SK-N-MC (cell line): ENCODE data around the gene FBXL7.

Experiments used
- DNase-seq: peaks from one replicate; pipeline ENCODE4 v3.0.0-alpha.2; 2011; ENCODE audit warnings: low read depth, low spot score
- H3K27ac ChIP-seq: fragments of 200-600 bp; sonication (generic); 2 replicates; pipeline ENCODE4 v1.5.1; 2016; ENCODE audit warnings: mixed run types
- H3K36me3 ChIP-seq: fragments of 200-600 bp; sonication (generic); 2 replicates; pipeline ENCODE4 v1.6.1; 2017; ENCODE audit warnings: antibody characterized with exemption, low read length, mixed read lengths; ENCODE audit not compliant: insufficient read depth
- H3K4me3 ChIP-seq: fragments of 200-600 bp; sonication (generic); 2 replicates; pipeline ENCODE4 v1.5.1; 2016
- H3K9ac ChIP-seq: fragments of 200-600 bp; sonication (generic); 2 replicates; pipeline ENCODE4 v1.8.0; 2017; ENCODE audit warnings: mixed run types, mixed read lengths; ENCODE audit not compliant: insufficient read length
- H3K9me3 ChIP-seq: fragments of 200-600 bp; sonication (generic); 2 replicates; pipeline ENCODE4 v1.6.1; 2017; ENCODE audit warnings: low read depth, mild to moderate bottlenecking, antibody characterized with exemption, low read length, moderate library complexity, mixed read lengths
- EZH2 ChIP-seq: fragments of 200-600 bp; sonication (generic); IDR thresholded peaks from one replicate; pipeline ENCODE4 v1.6.1; 2017; ENCODE audit warnings: antibody characterized with exemption
- FOXP2 ChIP-seq: optimal IDR thresholded peaks from 2 replicates; pipeline ENCODE3; 2011; ENCODE audit warnings: mild to moderate bottlenecking, moderate library complexity; ENCODE audit not compliant: insufficient read depth; ENCODE audit errors: extremely low read length, control extremely low read depth
- POLR2AphosphoS5 ChIP-seq: IDR thresholded peaks from 2 replicates; pipeline ENCODE4 v1.6.1; 2012; ENCODE audit warnings: mild to moderate bottlenecking, low read depth, low read length, borderline replicate concordance

FBXL7 gene

DNA sequence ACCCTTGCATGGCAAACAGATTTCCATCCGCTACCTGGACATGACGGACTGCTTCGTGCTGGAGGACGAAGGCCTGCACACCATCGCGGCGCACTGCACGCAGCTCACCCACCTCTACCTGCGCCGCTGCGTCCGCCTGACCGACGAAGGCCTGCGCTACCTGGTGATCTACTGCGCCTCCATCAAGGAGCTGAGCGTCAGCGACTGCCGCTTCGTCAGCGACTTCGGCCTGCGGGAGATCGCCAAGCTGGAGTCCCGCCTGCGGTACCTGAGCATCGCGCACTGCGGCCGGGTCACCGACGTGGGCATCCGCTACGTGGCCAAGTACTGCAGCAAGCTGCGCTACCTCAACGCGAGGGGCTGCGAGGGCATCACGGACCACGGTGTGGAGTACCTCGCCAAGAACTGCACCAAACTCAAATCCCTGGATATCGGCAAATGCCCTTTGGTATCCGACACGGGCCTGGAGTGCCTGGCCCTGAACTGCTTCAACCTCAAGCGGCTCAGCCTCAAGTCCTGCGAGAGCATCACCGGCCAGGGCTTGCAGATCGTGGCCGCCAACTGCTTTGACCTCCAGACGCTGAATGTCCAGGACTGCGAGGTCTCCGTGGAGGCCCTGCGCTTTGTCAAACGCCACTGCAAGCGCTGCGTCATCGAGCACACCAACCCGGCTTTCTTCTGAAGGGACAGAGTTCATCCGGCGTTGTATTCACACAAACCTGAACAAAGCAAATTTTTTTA is 436.7 kb downstream of the FBXL7 start:
- H3K9me3 ChIP-seq, result no peaks in the 10 kb centered on the region
- no peak overlapping the region for H3K9ac ChIP-seq
- DNase-seq, result no peak
- H3K4me3 ChIP-seq, result no peak overlapping the region
- no peak overlapping the region for H3K27ac ChIP-seq
- H3K36me3 ChIP-seq, result no peaks in the 10 kb centered on the region
- TF ChIP-seq POLR2AphosphoS5, result no peak
- TF ChIP-seq FOXP2, result no peak
- TF ChIP-seq EZH2, result no peak

DNA sequence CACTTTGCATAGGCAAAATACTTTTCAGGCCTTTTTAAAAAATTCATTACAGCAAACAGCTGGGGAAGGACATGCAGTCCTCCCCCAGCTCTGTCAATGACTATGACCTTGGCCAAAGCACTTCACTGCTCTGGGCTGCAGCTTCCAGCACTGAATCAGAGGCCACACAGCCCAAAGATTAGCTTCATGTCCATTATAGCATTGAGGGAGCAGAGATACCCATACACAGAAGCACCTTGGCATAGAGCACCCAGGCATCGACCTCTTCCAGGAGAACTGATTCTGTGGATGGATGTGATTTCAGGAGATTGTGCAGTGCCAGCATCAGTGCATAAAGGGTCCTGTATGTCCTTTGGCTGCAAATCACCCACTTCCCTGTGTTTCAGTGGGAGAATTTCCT is 437.7 kb downstream of the FBXL7 start:
- no peak for TF ChIP-seq FOXP2
- no peak for TF ChIP-seq EZH2
- no peak for TF ChIP-seq POLR2AphosphoS5
- no peak overlapping the region for H3K27ac ChIP-seq
- no peaks in the 10 kb centered on the region for H3K9me3 ChIP-seq
- DNase-seq, result no peak
- H3K4me3 ChIP-seq, result no peak overlapping the region
- no peaks in the 10 kb centered on the region for H3K36me3 ChIP-seq
- H3K9ac ChIP-seq, result no peak overlapping the region

DNA sequence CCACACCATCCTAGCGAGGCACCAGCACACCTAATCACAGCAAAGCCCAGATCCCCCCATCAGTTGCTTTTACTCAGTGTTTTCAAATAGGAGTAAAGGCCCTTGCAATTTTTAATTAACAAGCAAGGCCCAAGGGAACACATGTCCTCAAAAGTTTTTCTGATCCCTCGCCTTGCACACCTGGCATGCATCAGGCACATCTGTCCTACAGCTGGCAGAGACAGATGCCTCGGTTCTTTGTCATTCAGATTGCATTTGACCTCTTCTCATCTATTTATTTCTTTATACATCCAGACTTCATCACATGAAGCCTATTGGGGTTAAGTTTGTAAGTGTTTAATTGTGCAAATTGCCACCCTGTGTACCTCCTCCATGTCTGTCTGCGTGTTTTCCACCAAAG is 438.2 kb downstream of the FBXL7 start:
- H3K4me3 ChIP-seq, result no peak overlapping the region
- no peaks in the 10 kb centered on the region for H3K36me3 ChIP-seq
- H3K27ac ChIP-seq, result no peak overlapping the region
- TF ChIP-seq POLR2AphosphoS5 (no peak), EZH2 (no peak), FOXP2 (no peak)
- no peak overlapping the region for H3K9ac ChIP-seq
- H3K9me3 ChIP-seq, result no peaks in the 10 kb centered on the region
- no peak for DNase-seq

DNA sequence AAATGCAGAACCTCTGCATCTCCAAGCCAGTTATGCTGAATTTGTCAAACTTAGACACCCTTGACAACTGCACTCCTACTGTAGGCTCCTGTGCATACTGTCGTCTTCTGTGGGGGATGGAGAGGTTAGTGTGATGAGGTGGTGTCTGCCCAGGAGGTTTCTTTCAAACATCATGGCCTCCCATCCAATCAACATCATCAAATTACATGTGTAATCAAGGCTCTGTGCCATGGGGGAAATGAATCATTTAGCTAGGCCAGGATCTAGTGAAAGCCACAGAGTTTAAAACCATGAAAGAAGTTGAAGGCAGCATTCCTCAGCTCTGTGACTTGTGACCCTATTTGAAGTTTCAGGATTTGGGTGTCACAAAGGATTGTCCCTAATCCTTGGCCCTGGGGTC is 439.0 kb downstream of the FBXL7 start:
- Histone ChIP-seq H3K4me3 (no peak overlapping the region), H3K9me3 (no peaks in the 10 kb centered on the region), H3K9ac (no peak overlapping the region), H3K27ac (no peak overlapping the region), H3K36me3 (no peaks in the 10 kb centered on the region)
- DNase-seq, result no peak
- no peak for TF ChIP-seq POLR2AphosphoS5
- TF ChIP-seq EZH2, result no peak
- TF ChIP-seq FOXP2, result no peak

DNA sequence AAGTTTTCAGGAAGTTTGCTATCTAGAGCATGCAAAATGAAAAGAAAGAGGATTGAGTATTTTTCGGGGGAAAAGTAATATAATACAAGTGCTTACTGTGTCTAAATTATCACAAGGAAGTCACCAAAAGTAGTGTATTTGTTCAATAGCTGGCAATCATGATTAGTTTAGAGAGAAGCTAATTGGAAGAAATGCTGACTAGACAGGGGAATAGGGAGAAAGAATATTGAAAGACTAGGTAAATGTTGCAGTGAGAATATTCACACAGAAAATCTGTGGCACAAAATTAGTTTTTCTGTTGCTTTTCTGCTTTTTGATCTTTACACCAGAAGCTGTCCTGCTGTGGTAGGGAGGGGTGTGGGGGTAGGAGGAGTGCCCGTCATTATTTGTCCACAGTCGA is 440.9 kb downstream of the FBXL7 start:
- H3K4me3 ChIP-seq, result no peak overlapping the region
- H3K9me3 ChIP-seq, result no peaks in the 10 kb centered on the region
- no peak overlapping the region for H3K27ac ChIP-seq
- DNase-seq, result no peak
- TF ChIP-seq FOXP2 (no peak), POLR2AphosphoS5 (no peak), EZH2 (no peak)
- H3K36me3 ChIP-seq, result no peaks in the 10 kb centered on the region
- H3K9ac ChIP-seq, result no peak overlapping the region

DNA sequence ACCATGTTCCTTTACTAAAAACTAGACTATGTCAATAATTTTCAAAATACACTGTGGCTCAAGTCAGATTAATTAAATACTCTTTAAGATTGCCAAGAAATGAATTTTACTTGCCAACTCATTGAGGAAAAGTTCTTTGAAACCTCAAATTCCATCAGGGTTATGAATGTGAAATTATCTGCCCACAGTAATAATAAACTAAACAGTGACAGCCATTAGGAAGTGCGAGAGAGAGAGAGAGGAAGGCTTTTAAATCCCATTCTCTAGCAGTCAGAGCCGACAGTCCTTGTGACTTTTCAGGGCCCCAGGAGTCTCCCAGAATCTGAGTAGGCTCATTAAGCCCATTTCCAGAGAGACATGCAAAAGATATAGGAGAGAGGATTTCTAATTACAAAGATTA is 443.5 kb downstream of the FBXL7 start:
- Histone ChIP-seq H3K9ac (no peak overlapping the region), H3K4me3 (no peak overlapping the region), H3K36me3 (no peaks in the 10 kb centered on the region), H3K9me3 (no peaks in the 10 kb centered on the region), H3K27ac (no peak overlapping the region)
- no peak for TF ChIP-seq FOXP2
- TF ChIP-seq EZH2, result no peak
- no peak for TF ChIP-seq POLR2AphosphoS5
- DNase-seq, result no peak

DNA sequence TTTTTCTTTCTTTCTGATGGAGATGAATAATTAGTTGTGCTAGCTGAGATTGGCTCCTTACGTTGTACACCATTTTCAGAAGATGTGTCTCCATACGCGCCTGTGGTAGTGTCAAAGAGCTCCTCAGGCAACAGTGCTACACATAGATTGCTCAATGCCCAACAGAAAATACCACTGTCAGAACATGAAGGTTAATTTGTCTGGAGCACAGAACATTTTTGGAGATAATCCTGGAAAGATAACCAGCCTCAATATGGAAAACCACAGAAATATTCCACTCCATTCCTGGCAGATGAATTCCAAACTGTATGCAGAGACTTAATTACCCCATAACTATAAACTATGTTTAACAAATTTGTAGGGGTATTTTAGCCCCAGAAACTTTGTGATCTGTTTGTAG is 446.0 kb downstream of the FBXL7 start:
- Histone ChIP-seq H3K9me3 (no peaks in the 10 kb centered on the region), H3K36me3 (no peaks in the 10 kb centered on the region), H3K4me3 (no peak overlapping the region), H3K27ac (no peak overlapping the region), H3K9ac (no peak overlapping the region)
- no peak for TF ChIP-seq POLR2AphosphoS5
- no peak for TF ChIP-seq FOXP2
- no peak for TF ChIP-seq EZH2
- no peak for DNase-seq

DNA sequence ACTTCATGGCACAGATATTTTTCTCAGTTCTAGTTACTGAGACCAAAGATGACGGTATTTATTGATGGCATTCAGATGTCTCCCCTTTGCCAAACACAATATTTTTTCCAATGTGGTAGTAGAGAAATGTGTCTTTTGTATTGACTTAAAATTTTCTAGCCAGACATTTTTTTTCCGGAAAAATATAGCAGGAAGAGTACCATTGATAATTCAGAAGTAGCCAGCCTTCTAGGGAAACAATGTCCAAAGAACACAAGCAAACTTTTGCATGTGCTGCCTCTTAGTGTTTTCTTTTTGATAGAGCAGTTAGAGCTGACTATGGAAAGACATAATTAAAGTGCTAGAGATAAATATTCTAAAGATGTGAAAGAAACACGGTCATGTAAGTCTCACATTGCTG is 448.2 kb downstream of the FBXL7 start:
- Histone ChIP-seq H3K27ac (no peak overlapping the region), H3K9me3 (no peaks in the 10 kb centered on the region), H3K9ac (no peak overlapping the region), H3K4me3 (no peak overlapping the region), H3K36me3 (no peaks in the 10 kb centered on the region)
- no peak for DNase-seq
- TF ChIP-seq FOXP2 (no peak), POLR2AphosphoS5 (no peak), EZH2 (no peak)

DNA sequence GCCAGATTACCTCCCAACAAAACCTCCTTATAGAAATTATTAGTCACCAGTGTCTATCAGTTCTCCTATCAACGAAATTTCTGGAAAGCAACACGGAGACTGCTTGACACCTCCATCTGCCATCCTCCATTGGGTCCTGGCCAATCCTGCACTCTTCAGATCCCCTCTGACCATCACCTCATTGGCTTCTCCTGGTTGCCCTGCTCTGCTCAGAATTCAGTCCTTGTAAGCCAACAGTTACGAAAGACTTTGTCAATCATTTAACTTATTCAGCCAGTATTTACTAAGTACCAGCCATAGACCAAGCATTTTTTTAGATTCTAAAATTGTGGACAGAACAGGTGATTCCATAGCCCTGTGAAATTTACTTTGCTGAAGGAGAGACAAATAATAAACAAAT is 451.1 kb downstream of the FBXL7 start:
- no peak for DNase-seq
- TF ChIP-seq EZH2 (no peak), FOXP2 (no peak), POLR2AphosphoS5 (no peak)
- Histone ChIP-seq H3K27ac (no peak overlapping the region), H3K36me3 (no peaks in the 10 kb centered on the region), H3K4me3 (no peak overlapping the region), H3K9me3 (no peaks in the 10 kb centered on the region), H3K9ac (no peak overlapping the region)
